CD4-positive, alpha-beta T cell treated with Interferon gamma for 1 hour (primary cell): ENCODE measurements around the gene STPG2.
"Not testable (repeated sequence)": the region's sequence is repeated elsewhere in the genome, so short reads cannot be mapped to it uniquely, and the experiment has no call there.

Source experiments
- DNase-seq: peaks from one replicate; pipeline ENCODE4 v3.0.0-alpha.2; 2020

The STPG2 gene

GRCh38 chr4:97942137-97942536 lies 201.1 kb downstream of the STPG2 start:
- DNase-seq: no peak

- DNase-seq: no peak
Observed at GRCh38 chr4:97938141-97938540, 205.1 kb downstream of the STPG2 start.

GRCh38 chr4:97924341-97924958 lies 218.8 kb downstream of the STPG2 start:
- DNase-seq: no peak

GRCh38 chr4:97923096-97923495 lies 220.2 kb downstream of the STPG2 start:
- no peak for DNase-seq

- no peak for DNase-seq
Observed at GRCh38 chr4:97917115-97917514, 226.2 kb downstream of the STPG2 start.

- no peak for DNase-seq
Observed at GRCh38 chr4:97912156-97912555, 231.1 kb downstream of the STPG2 start.

- DNase-seq: no peak
Observed at GRCh38 chr4:97911236-97911906, 231.9 kb downstream of the STPG2 start.

GRCh38 chr4:97910005-97910404 lies 233.3 kb downstream of the STPG2 start:
- no peak for DNase-seq

- DNase-seq: not testable (repeated sequence)
Observed at GRCh38 chr4:97903436-97904189, 239.7 kb downstream of the STPG2 start.

GRCh38 chr4:97900229-97900628 lies 243.0 kb downstream of the STPG2 start:
- no peak for DNase-seq

GRCh38 chr4:97892592-97893266 lies 250.5 kb downstream of the STPG2 start:
- no peak for DNase-seq

- DNase-seq: no peak
Observed at GRCh38 chr4:97879942-97880341, 263.3 kb downstream of the STPG2 start.

GRCh38 chr4:97868097-97868496 lies 275.2 kb downstream of the STPG2 start:
- DNase-seq: no peak

- DNase-seq: no peak
Observed at GRCh38 chr4:97867557-97868091, 275.7 kb downstream of the STPG2 start.

GRCh38 chr4:97866821-97867556 lies 276.3 kb downstream of the STPG2 start:
- DNase-seq: no peak

- DNase-seq: no peak
Observed at GRCh38 chr4:97851115-97851514, 292.2 kb downstream of the STPG2 start.

- no peak for DNase-seq
Observed at GRCh38 chr4:97845758-97846157, 297.5 kb downstream of the STPG2 start.

- DNase-seq: no peak
Observed at GRCh38 chr4:97841512-97841911, 301.8 kb downstream of the STPG2 start.

GRCh38 chr4:97836662-97837061 lies 306.6 kb downstream of the STPG2 start:
- no peak for DNase-seq

- no peak for DNase-seq
Observed at GRCh38 chr4:97828646-97829045, 314.6 kb downstream of the STPG2 start.

- no peak for DNase-seq
Observed at GRCh38 chr4:97819294-97819693, 324.0 kb downstream of the STPG2 start.

- DNase-seq: no peak
Observed at GRCh38 chr4:97812768-97813167, 330.5 kb downstream of the STPG2 start.
